Lung (tissue), 12 donors: ENCODE measurements around the gene TRIM58. TPM values are rescaled to one million over a fixed set of nuclear protein-coding genes. Genes with fewer than 3 reads are reported as not detected.

Experiments
- ATAC-seq: fragments of 200-7000 bp; cut with Tn5 transposase; one replicate; pipeline ENCODE4 v1.9.1; 2020; ENCODE audit warnings: moderate number of reproducible peaks; ENCODE audit not compliant: insufficient read depth, low FRiP score
- DNase-seq, 3 donors: peaks; one replicate each; pipeline ENCODE4 v3.0.0-alpha.2; 2013 to 2017
- H3K27ac ChIP-seq, 2 donors: one replicate each; pipeline ENCODE4 v1.5.1; 2013; ENCODE audit warnings: mild to moderate bottlenecking in 2 of 2, moderate library complexity in 2 of 2, control low read depth in 1 of 2, inconsistent platforms in 1 of 2, low read depth in 1 of 2, low read length in 1 of 2
- H3K27me3 ChIP-seq, 3 donors: one replicate each; pipeline ENCODE4 v1.5.1; 2013; ENCODE audit warnings: low read length in 2 of 3; ENCODE audit not compliant: control insufficient read depth in 3 of 3, insufficient read depth in 3 of 3
- H3K36me3 ChIP-seq, 4 donors: one replicate each; pipeline ENCODE4 v1.5.1; 2013; ENCODE audit warnings: low read length in 4 of 4, mild to moderate bottlenecking in 1 of 4, moderate library complexity in 1 of 4; ENCODE audit not compliant: control insufficient read depth in 4 of 4, insufficient read depth in 4 of 4
- H3K4me1 ChIP-seq, 5 donors: one replicate each; pipeline ENCODE4 v1.5.1; 2013; ENCODE audit warnings: low read length in 5 of 5, mild to moderate bottlenecking in 2 of 5, moderate library complexity in 1 of 5; ENCODE audit not compliant: control insufficient read depth in 5 of 5, insufficient read depth in 5 of 5
- H3K4me3 ChIP-seq: one replicate; pipeline ENCODE4 v1.5.1; 2013; ENCODE audit warnings: mild to moderate bottlenecking, control low read depth, moderate library complexity
- H3K9ac ChIP-seq, 2 donors: one replicate each; pipeline ENCODE4 v1.5.1; 2013; ENCODE audit warnings: low read length in 2 of 2, control low read depth in 1 of 2; ENCODE audit not compliant: insufficient read depth in 1 of 2
- H3K9me3 ChIP-seq, 4 donors: one replicate each; pipeline ENCODE4 v1.5.1; 2013; ENCODE audit warnings: low read length in 3 of 4, mild to moderate bottlenecking in 1 of 4, moderate library complexity in 1 of 4; ENCODE audit not compliant: control insufficient read depth in 4 of 4, insufficient read depth in 3 of 4
- WGBS, 2 donors: extraction: QIAGEN DNeasy Blood & Tissue Kit; methylation state at CpG; one replicate each; pipeline ENCODE4 v1.1.7; 2013; 5-methylcytosine and 5-hydroxymethylcytosine counted together
- polyA plus RNA-seq, 2 donors: library from polyadenylated mRNA; stranded (reverse); fragments of 200-250 nt; gene quantifications; one replicate each; pipeline ENCODE4 v1.2.1, GENCODE V29; 2013
- total RNA-seq, 2 donors: library from RNA; depleted of rRNA in 1 of 2; stranded (reverse); fragments of >200 nt in 1 of 2; gene quantifications; one replicate each; pipeline ENCODE4 v1.2.1, GENCODE V29; 2014 to 2021
- TF ChIP-seq, protein P1 (sequence below): IDR thresholded peaks from 2 replicates; pipeline ENCODE4 v1.5.1; 2012; ENCODE audit warnings: mild to moderate bottlenecking; ENCODE audit errors: control extremely low read depth, extremely low read depth
- donor health status: control.
- donor health status: control.
- donor health status: Bipolar disorder and iron deficiency.
- donor health status: healthy.
- donor health status: DM: yes; HTN: yes; CAD: no.

The TRIM58 gene
- total and polyA plus RNA-seq, 4 donors: 0.71 to 9.4 (median 1.6) TPM

DNA sequence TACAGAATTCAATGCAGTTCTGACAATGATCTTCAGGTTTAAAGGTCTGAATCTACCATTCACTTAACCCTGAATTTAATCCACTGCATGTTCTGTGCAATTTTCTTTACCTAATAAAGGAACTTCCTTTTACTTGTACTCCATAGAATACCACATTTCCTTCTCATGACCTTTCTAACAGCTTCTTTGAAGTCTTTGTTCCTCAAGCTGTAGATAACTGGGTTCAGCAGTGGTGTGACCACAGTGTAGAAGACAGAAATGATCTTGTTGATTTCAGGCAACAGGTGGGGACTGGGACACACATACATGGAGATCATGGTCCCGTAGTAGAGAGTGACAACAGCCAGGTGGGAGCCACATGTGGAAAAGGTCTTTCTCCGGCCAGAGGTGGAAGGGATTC, 16.2 kb upstream of the TRIM58 start:
- DNase-seq (no peak), ATAC-seq (no peak)
- Histone ChIP-seq H3K9me3 (no peaks in the 10 kb centered on the region), H3K4me1 (no peaks in the 10 kb centered on the region), H3K9ac (no peak overlapping the region), H3K27me3 (no peaks in the 10 kb centered on the region), H3K4me3 (no peak overlapping the region), H3K27ac (no peak overlapping the region), H3K36me3 (no peaks in the 10 kb centered on the region)
- TF ChIP-seq, protein P1, sequence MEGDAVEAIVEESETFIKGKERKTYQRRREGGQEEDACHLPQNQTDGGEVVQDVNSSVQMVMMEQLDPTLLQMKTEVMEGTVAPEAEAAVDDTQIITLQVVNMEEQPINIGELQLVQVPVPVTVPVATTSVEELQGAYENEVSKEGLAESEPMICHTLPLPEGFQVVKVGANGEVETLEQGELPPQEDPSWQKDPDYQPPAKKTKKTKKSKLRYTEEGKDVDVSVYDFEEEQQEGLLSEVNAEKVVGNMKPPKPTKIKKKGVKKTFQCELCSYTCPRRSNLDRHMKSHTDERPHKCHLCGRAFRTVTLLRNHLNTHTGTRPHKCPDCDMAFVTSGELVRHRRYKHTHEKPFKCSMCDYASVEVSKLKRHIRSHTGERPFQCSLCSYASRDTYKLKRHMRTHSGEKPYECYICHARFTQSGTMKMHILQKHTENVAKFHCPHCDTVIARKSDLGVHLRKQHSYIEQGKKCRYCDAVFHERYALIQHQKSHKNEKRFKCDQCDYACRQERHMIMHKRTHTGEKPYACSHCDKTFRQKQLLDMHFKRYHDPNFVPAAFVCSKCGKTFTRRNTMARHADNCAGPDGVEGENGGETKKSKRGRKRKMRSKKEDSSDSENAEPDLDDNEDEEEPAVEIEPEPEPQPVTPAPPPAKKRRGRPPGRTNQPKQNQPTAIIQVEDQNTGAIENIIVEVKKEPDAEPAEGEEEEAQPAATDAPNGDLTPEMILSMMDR: no peak
- 43 to 90% methylated on average over 2 of the region's 2 CpGs for WGBS, 2 donors

DNA sequence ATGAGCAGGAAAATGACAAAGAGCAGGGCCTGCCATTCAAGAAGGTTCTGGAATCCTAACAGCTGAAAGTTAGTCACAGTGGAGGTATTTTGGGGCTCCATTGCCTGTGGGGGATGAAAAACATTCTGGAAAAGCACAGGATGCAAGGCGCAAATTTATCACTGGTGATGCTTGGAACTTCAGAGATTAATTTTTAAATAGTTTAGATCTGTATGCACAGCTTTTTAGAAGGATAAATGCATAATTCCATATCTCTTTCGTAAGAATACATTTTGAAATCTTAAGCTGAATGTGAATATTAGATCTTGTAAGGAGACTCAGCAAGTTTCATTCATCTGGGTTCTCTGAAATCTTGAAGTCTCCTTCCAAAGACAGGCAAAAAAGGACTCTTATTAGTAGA, 15.2 kb upstream of the TRIM58 start, which contains the start of gene OR11L1:
Gene OR11L1, minus strand, starts transcription at position 101 of the 400 bp plus-strand sequence. Its CDS starts 0 bp downstream, at position 101.
- Histone ChIP-seq H3K4me3 (no peak within 1 kb of the TSS), H3K9ac (no peak within 1 kb of the TSS), H3K36me3 (no peaks in the 10 kb centered on the region), H3K27ac (no peak within 1 kb of the TSS), H3K4me1 (no peaks in the 10 kb centered on the region), H3K9me3 (no peaks in the 10 kb centered on the region), H3K27me3 (no peaks in the 10 kb centered on the region)
- 92 to 93% methylated on average over 2 of the region's 2 CpGs for WGBS, 2 donors
- DNase-seq (no peak), ATAC-seq (no peak)
- TF ChIP-seq, protein P1: no peak

DNA sequence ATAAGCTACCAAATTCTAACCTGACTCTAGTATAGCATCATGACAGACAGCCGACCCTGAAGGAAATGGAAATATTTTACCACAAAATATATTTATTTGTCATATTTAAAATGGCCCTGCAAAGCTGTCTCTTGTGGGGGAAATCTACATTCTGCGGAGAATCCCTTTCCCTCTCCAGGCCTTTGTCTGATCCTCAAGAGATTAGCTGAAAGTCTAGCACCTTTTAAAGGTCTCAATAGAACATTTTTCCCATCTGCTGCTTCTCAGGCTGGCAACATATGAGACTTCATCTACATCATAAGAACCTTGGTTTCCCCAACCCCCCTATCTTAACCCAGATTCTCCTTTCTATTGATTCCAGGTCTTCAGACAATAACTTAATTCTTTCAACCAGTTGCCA, 13.6 kb upstream of the TRIM58 start:
- Histone ChIP-seq H3K4me1 (no peaks in the 10 kb centered on the region), H3K4me3 (no peak overlapping the region), H3K27me3 (no peaks in the 10 kb centered on the region), H3K27ac (no peak overlapping the region), H3K9ac (no peak overlapping the region), H3K36me3 (no peaks in the 10 kb centered on the region), H3K9me3 (no peaks in the 10 kb centered on the region)
- ATAC-seq (no peak), DNase-seq (no peak)
- 48 to 91% methylated on average over 2 of the region's 2 CpGs for WGBS, 2 donors
- TF ChIP-seq, protein P1: no peak

DNA sequence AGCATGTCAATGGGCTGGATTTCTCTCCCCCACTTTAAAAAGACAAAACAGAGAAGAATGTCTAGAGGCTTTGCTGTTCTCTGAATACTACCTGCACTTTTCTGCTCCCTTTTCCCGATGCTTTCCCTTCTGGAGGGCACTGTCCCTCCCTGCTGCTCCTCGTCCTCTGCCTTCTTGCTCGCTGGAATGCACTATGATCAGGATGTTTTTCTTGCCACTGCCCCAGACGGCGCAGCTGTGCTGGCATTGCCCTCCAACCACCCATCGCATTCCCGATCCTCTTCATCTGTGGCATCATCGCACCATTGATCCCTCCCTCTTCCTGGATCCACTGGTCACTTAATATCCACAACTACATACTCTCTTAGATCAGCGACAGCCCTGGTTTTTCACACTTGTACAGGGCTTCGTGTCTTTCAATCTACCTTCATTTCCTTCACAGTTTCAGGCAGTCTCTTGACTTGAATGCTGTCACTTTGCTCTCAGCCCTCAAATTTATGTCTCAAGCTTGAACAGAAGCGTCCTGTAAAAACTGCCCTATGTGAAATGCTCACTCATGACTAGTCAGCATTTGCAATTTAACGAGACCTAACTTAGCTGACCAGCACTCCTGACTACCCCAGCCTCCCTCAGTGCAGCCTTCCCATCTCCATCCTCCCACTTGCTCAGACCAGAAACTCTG, 11.8 kb upstream of the TRIM58 start:
- H3K9me3 ChIP-seq: no peaks in the 10 kb centered on the region
- H3K27me3 ChIP-seq: no peaks in the 10 kb centered on the region
- no peaks in the 10 kb centered on the region for H3K36me3 ChIP-seq
- H3K4me3 ChIP-seq: no peak overlapping the region
- H3K9ac ChIP-seq: no peak overlapping the region
- DNase-seq (no peak), ATAC-seq (no peak)
- no peaks in the 10 kb centered on the region for H3K4me1 ChIP-seq
- WGBS, 2 donors: 75 to 86% methylated on average over 12 of the region's 12 CpGs
- H3K27ac ChIP-seq: no peak overlapping the region
- TF ChIP-seq, protein P1: no peak
